SHP77 (cell line): ENCODE results near the gene LILRA5.
"Not testable (repeated sequence)": the region's sequence is repeated elsewhere in the genome, so short reads cannot be mapped to it uniquely, and the experiment has no call there.

Experiments used
- DNase-seq, 2 experiments: peaks; one replicate each; lab custom pipeline; 2025; lab: John Stamatoyannopoulos, UW

Gene LILRA5

DNA sequence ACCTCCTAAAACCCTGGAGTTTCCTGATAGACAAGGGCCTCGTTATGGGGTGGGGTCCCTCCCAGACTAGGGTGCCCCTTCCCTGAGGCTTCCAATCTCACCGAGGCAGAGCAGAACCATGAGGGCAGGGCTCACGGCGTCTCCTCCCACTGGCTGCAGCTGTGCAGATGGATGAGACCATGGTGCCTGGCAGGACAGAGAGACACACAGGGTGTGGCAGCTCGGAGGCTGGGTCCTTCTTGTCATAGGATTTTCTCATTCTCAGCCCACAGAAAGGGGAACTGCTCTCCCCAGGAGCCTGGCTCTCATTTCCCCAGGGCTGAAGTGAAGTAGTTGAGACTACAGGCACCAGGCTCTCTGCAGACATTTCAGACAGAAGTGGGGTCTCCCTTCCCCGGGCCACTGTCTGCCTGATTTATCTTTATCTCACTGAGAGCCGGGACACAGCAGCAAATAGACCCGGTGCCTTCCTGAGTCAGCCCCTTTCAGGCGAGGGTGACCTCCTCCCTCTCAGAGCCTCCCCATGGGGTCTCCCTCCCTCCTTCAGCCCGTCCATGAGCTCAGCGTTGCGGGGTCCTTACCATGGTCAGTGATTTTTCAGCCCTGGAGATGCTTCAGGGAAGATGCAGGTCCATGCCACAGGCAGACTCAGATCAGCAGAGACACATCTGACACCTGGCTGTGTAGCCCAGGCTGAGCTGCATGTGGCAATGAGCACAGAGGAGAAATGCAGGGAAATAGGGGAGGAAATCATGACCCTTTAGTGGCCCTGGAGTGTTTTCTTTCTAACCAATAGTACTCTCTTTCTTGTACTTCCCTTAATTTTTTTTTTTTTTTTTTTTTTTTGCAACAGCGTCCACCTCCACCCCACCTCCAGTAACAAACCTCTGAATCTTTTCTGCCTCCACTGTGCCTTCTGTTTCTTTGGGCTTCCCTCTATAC lies at the start of gene LILRA5:
TSS of gene LILRA5 (minus strand) at position 731 of the 942 bp plus-strand sequence. CDS start at position 584, 147 bp downstream.
- no peak for DNase-seq

GRCh38 chr19:54361680-54362422 lies 48.9 kb upstream of the LILRA5 start:
- not testable (repeated sequence) for DNase-seq

DNA sequence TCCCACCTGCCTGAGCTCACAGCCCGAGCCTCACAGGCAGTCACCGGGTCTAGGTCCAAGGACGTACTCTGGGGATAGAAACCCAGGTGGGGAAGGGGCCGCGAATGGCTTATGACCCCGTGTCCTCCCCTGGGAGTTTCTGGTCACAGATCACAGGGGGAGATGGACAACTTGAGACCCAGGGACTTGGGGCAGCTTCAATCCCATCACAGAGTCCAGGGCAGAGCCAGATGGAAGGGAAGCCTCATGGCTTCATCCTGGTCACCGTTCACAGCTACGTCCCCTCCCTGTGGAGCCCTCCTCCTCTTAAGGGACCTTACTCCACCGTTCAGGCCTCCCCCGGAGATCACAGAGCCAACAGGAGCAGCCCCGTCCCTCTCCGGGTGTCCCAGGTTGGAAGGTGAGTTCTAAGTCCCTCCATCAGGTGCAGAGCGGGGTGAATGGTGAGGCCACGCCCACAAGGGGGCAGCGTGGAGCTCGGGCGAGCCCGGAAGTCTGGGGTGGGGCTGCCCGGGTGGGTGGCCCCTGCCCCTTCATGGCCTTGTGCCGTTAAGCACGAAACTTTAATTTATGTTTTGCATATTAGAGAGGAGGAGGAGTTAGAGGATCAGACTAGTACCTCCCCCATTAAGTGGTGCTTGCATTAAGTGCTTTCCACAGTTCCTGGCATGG lies 46.3 kb upstream of the LILRA5 start:
- DNase-seq = not testable (repeated sequence)

GRCh38 chr19:54357381-54357780 lies 44.4 kb upstream of the LILRA5 start:
- no peak for DNase-seq

- DNase-seq = no peak
These were observed 43.6 kb upstream of the LILRA5 start for GRCh38 chr19:54356444-54357056.

DNA sequence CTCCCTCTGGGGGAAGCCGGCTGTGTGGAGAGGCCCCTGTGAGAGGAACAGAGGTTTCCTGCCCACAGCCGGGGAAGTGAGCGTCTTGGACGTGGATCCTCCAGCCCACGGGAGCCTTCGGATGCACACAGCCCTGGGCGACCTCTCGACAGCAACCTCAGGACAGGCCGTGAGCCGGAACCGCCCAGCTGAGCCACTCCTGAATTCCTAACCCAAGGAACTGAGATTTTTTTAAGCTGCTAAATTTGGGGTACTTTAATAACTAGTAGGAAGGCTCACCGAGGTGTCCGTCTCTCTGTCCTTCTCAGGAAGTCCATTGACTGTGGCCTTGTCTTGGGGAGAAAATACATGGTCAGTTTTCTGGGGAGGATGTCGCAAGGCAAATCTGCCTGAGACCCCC lies 42.7 kb upstream of the LILRA5 start:
- DNase-seq = no peak

DNA sequence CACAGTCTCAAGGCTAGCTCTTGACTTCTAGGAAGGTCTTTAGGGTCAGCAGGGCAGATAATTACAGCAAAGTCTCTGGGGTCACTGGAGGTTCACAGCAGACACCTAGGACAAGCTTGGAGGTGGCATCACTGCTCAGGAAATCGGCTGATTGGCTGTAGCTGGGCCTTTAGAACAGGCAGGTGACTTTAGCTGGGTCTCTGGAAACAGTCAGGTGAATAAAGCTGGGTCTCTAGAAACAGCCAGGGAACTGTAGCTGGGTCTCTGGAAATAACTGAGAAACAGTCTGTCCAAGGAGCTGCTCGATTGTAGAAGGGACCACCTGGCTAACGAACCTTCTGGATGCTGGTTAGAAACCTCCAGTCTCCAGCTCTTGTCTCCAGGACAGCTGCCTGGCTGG lies 41.8 kb upstream of the LILRA5 start:
- no peak for DNase-seq

DNA sequence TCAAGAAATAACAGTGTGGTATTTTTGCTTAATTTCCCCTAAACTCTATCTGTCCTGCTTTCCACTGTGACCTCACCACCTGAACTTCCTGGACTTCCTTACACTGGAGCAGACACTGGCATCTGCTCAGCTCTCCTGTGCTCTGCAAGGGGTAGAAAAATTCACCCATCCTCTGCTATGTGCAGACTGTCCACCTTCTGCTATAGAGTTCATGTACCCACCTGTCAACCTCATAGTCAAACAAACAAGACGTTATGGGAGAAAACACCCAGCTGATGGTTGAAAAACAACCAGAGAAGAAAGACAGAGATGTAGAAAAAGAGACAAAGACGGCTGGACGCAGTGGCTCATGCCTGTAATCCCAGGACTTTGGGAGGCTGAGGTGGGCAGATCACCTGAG lies 39.6 kb upstream of the LILRA5 start:
- no peak for DNase-seq

GRCh38 chr19:54352041-54352440 lies 39.1 kb upstream of the LILRA5 start:
- DNase-seq = no peak

DNA sequence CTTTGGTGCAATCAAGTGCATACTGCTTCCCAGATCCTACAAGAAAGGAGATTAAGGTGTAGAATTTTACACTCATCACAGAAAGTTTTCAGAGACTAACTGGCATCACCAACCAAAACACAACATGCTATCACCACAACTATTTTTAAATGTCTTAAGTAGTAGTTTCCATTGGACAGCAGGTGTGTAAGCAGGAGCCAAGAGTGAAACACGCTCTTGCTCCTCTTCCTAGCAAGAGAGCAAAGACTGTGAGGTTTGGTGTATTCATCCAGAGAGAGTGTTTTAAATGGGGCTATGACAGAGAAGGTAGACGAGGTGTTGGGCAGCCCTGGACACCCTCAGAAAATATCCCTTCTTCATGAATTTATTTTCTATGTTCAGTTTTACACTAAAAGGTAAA lies 38.5 kb upstream of the LILRA5 start:
- no peak for DNase-seq

DNA sequence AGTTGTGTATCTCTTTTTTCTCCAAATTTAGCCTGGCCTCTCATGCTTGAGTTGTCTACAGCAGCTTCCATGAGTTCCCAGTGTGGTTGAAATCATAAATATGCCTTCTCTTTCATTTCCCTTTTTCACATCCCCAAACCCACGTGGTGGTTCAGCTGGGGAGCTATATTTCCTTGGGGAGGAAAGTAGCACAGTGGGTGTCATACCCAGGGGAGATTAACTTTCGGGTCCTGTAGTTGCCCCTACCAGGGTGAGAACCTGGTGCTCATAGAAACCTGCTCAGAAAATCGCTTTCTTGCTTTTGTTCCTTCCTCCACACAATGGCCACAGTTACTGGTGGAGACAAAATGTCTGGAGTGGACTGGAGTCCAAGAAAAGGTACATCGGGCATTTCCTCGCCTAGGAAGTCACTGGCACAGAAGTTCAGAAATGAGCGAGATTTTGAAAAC lies 33.0 kb upstream of the LILRA5 start:
- no peak for DNase-seq

GRCh38 chr19:54343868-54344267 lies 30.9 kb upstream of the LILRA5 start:
- no peak for DNase-seq

DNA sequence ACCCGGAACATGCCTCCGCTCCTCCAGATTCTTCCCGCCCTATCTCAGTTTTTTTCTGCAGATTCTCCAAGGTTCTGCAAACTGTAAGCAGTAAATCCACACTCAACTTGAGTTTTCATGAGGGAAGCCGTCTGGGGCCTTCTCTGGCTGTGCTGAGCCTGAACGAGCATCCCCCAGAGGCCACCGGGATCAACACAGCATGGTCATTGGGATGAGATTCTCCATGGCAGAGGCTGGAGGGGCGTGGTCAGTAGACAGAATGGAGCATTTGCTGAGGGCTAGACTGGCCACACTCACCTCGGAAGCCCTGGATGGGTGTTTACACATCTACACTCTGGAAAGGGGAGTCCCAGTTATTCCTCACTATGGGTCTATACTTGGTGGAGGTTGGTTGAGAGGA lies 28.3 kb upstream of the LILRA5 start:
- DNase-seq = no peak

DNA sequence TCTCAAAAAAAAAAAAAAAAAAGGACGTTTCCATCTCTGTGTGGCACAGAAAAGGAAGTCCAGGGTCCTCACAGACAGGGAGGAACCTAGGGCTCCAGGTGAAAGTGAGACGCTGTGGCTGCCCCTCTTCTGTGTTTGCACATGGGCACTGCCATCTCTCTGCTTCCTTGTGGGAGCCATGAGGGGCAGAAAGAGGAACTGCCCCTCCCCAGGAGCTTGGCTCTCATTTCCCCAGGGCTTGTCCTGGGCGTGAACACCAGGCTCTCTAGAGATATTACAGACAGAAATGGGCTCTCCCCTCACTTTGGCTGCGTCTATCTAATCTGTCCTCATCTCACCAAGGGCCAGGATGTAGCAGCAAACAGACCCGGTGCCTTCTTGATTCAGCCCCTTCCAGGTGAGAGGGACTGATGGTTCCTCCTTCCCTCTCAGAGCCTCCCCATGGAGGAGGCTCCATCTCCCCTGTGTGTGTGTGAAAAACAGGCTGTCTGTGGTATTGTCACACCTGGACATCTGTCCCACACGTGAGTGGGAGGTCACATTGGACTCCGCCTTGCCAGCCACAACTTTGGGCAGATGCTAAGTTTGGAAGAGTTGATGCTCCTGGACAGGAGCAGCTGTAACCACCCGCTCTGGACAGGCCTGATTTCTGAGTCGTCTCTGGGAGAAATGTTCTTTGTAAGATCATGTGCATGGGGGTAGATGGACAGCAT lies 26.8 kb upstream of the LILRA5 start:
- DNase-seq = no peak

DNA sequence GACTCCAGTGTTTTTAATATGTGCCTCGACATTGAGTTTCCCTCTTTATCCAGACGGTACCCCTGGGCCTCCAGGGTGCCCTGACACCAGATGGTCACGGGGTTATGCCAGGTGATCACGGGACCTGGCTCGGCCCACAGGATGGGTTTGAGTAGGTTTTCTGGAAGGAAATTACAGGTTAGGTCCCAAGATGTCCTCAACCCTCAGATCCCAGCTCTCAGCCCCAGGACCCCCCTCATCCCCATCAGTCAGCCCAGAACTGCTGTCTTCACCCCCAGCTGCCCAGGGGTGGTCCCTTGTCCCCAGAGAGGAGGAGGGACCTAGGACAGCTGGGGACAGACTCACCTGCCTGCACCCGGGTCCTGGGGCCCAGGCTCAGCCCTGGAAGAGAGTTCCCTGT lies 25.6 kb upstream of the LILRA5 start:
- no peak for DNase-seq

GRCh38 chr19:54337858-54338230 lies 24.9 kb upstream of the LILRA5 start:
- DNase-seq = no peak

DNA sequence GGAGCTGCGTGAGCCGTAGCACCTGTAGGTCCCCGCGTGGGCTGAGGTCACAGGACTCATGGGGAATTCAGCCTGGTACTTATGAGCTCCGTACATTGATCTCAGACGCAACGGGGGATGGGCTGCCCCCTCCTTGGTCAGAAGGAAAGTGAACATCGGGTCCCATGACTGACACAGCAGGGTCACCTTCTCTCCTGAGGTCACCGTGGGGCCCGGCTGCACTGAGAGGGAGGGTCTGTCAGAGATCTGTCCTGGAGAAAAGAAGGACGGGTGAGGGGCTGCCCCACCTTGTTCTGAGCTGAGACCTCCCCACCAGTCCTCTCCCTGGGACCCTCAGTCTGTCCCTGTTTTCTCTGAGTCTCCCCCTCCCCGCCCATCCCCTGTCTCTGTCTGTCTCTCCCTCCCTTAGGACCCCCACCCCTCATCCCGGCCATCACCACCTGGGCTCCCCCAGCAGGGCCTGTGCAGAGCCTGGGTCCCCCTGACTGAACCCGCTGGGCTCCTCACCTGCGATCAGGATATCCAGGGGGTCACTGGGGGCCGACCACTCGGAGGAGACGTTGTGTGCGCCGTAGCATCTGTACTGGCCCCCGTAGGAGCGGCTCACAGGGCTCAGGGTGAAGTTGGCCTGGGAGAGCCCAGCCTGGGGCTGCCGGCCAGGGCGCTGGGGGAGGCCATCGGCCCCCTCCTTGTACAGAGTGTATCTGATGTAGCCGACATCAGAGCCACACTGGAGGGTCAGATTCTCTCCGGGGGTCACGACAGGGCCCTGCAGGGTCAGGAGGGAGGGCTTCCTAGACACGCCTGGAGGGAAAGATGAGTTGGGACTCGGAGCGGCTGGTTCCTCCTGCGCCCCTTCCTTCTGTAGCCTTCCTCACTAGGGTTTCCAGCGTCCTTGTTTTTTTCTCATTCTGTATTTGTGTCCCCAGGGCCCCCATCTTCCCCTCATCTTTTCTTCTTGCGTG lies 24.2 kb upstream of the LILRA5 start:
- DNase-seq = no peak

DNA sequence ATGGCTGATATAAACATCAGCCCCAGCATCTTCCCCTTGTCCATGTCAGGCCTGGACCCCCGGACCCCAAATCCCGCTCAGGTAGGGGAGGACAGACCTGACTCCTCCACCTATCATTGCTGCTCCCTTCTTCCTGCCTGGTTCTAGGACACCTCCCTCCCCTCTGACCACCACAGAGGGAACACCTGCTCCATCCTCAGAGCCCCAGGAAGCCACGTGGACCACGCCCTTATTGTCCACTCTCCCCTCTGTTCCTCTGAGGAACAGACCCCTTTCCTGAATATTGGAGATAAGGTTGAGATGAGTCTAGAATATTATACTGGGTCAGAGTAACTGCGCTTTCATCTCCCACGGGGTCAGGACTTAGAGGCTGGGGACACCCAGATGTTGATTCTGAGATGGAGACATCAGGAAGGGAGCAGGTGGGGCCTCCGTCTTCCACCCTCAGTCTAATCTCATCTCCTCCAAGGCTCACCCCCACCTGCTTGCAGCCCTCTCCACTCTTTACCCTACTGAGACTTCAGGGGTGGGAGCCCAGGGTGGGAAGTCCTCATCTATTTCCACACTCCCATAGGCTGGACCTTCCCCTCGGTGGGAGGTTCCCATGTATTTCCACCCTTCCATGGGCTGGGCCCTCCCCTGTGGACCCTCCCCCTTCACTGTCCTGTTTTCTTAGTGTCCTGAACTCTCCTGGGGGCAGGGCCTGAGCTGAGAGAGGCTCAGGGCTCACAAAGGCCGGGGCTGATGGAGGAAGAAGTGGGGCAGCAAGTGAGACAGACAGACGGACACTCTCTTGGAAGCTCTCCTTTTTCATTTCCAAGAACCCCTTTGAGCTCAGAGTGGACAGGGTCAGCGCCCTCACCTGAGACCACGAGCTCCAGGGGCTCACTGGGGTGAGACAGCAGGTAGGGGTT lies 23.3 kb upstream of the LILRA5 start:
- no peak for DNase-seq

GRCh38 chr19:54335164-54335563 lies 22.2 kb upstream of the LILRA5 start:
- DNase-seq = no peak
